BLaER1 (cell line): ENCODE measurements around the gene AP4M1.

ENCODE experiments used
- H3K27ac ChIP-seq: shearing (Covaris generic); formaldehyde crosslinking; 2 replicates; pipeline ENCODE4 v1.8.1; 2022
- H3K27me3 ChIP-seq: shearing (Covaris generic); formaldehyde crosslinking; 2 replicates; pipeline ENCODE4 v1.8.1; 2022
- H3K36me3 ChIP-seq: shearing (Covaris generic); formaldehyde crosslinking; 2 replicates; pipeline ENCODE4 v1.8.1; 2022
- H3K4me1 ChIP-seq: shearing (Covaris generic); formaldehyde crosslinking; 2 replicates; pipeline ENCODE4 v1.8.1; 2022
- H3K4me2 ChIP-seq: shearing (Covaris generic); formaldehyde crosslinking; 2 replicates; pipeline ENCODE4 v1.8.1; 2022
- H3K4me3 ChIP-seq: shearing (Covaris generic); formaldehyde crosslinking; 2 replicates; pipeline ENCODE4 v1.8.1; 2022
- H3K9ac ChIP-seq: shearing (Covaris generic); formaldehyde crosslinking; 2 replicates; pipeline ENCODE4 v1.8.1; 2022
- H3K9me3 ChIP-seq: shearing (Covaris generic); formaldehyde crosslinking; 2 replicates; pipeline ENCODE4 v1.8.1; 2022
- H4K20me1 ChIP-seq: shearing (Covaris generic); formaldehyde crosslinking; 2 replicates; pipeline ENCODE4 v1.8.1; 2022
- Cebpa-rat ChIP-seq: shearing (Covaris generic); IDR thresholded peaks from 2 replicates; pipeline ENCODE4 v1.8.1; 2022

AP4M1 gene

DNA sequence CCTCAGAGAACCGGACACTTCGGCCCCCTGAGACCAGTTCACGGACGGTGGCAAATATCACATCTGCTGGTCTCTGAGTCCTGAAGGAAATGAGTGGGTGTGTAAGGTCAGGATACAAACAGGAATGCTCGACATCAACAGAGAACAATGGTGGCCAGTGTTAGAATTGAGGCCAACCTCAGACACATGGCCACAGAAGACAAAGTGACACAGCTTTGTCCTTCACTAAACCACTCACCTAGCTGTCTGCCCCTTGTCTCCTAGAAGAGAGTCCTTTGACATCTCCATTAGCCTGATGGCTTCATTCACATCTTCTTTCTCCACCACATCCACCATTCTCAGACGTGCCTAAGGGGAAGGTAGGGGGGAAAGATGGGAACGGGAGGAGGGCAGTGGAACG, 8.4 kb upstream of the AP4M1 start:
- Histone ChIP-seq H3K9ac (no peak overlapping the region), H3K27me3 (no peaks in the 10 kb centered on the region), H3K4me1 (peaks cover 51% of the 10 kb centered on the region), H3K4me3 (no peak overlapping the region), H3K4me2 (no peak overlapping the region), H3K36me3 (peaks cover 82% of the 10 kb centered on the region), H3K9me3 (no peaks in the 10 kb centered on the region), H3K27ac (no peak overlapping the region), H4K20me1 (peaks cover 75% of the 10 kb centered on the region)
- TF ChIP-seq Cebpa-rat, result no peak

DNA sequence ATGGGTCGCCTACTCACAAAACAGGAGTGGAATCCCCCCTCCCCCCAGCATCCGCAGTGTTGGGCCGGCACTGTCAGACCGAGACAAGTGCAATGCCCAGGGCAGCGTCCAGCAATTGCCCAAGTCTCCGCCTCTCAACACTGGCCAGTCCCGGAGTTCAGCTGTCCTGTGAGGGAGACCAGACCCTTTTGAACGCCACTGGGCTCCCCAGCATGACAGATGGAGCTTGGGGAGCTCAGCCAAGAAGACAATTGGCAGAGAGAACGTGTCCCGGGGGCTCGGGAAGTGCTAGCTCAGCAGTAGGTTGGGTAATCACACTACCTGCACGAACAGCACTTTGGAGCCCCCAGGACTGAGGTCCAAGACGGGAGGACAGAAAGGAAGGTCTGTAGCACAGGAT, 7.9 kb upstream of the AP4M1 start:
- peak overlapping the region; percentile 28; the same call in 1 of the 2 replicates for H3K9ac ChIP-seq
- TF ChIP-seq Cebpa-rat, result no peak
- H3K27ac ChIP-seq, result no peak overlapping the region
- H3K9me3 ChIP-seq, result no peaks in the 10 kb centered on the region
- H3K4me3 ChIP-seq, result no peak overlapping the region
- peaks cover 87% of the 10 kb centered on the region for H3K36me3 ChIP-seq
- no peaks in the 10 kb centered on the region for H3K27me3 ChIP-seq
- peaks cover 79% of the 10 kb centered on the region for H4K20me1 ChIP-seq
- H3K4me2 ChIP-seq, result no peak overlapping the region
- H3K4me1 ChIP-seq, result peaks cover 51% of the 10 kb centered on the region

DNA sequence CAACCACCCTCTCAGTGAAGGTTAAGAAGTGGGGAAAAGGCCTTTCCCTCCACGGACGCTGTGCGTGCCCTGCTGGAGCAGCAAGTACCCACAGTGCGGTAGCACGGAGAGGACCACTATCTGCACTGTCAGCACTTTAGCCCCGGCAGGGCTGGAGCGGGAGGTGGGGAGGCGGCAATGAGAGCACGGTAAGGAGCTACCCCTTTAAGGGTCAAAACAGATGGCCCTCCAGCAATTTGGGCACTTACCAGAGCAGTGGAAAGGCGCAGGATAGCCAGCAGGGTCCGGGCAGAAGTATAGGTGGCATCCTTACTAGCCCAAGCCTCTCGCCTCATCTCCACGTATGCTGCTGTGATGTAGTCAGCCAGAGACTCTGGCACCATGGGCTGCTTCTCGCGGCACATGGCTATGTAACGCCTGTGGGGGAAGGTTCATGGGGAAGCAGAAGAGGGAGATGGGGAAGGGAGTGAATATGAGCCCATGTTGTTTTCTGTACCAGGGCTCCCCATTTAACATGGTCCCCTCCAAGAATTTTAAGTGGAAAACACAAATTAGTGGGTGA, 7.4 kb upstream of the AP4M1 start:
- no peaks in the 10 kb centered on the region for H3K27me3 ChIP-seq
- peaks cover 54% of the 10 kb centered on the region for H3K4me1 ChIP-seq
- H3K4me3 ChIP-seq, result no peak overlapping the region
- H3K9me3 ChIP-seq, result no peaks in the 10 kb centered on the region
- no peak overlapping the region for H3K4me2 ChIP-seq
- H3K36me3 ChIP-seq, result peaks cover 92% of the 10 kb centered on the region
- TF ChIP-seq Cebpa-rat, result no peak
- H3K9ac ChIP-seq, result peak overlapping the region; percentile 28; the same call in 1 of the 2 replicates
- peaks cover 82% of the 10 kb centered on the region for H4K20me1 ChIP-seq
- H3K27ac ChIP-seq, result no peak overlapping the region

DNA sequence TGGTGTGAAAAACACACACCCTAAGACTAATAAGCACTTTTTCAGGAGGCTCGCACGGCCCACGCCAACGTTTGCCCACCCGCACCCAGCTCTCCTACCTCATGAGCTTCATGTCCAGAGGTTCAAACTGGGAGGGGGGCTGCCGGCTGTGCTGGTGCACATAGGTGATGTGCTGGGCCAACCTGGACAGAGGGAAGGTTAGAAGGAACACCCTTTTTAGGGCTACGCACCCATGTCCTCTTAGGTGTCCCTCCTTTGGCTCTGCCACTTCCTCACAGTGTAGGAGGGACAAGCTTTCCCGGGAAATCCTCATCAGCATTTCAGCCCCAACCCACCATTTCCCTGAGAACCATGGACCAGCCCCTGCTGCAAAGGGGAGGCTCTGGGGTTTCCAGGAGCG, 6.2 kb upstream of the AP4M1 start:
- Histone ChIP-seq H3K4me3 (no peak overlapping the region), H3K27ac (no peak overlapping the region), H3K4me1 (peaks cover 52% of the 10 kb centered on the region), H3K36me3 (peaks cover 97% of the 10 kb centered on the region), H3K4me2 (no peak overlapping the region), H3K9me3 (no peaks in the 10 kb centered on the region), H3K9ac (peak overlapping the region; percentile 59; the same call in 1 of the 2 replicates), H3K27me3 (no peaks in the 10 kb centered on the region), H4K20me1 (peaks cover 95% of the 10 kb centered on the region)
- no peak for TF ChIP-seq Cebpa-rat

DNA sequence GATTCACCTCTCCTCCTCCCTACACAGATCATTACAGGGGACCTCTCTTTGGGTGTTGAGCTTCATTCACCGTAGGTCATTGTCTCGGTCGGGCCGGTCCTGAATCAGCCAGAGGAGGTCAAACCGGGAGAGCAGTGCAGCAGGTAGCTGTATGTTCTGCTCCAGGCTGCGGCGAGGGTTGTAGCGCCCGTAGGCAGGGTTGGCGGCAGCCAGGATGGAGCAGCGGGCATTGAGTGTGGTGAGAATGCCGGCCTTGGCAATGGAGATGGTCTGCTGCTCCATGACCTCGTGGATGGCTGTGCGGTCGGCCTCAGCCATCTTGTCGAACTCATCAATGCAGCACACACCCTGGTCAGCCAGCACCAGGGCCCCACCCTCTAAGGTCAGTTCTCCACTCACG, 5.7 kb upstream of the AP4M1 start:
- TF ChIP-seq Cebpa-rat, result no peak
- no peaks in the 10 kb centered on the region for H3K27me3 ChIP-seq
- H3K4me1 ChIP-seq, result peaks cover 48% of the 10 kb centered on the region
- no peaks in the 10 kb centered on the region for H3K9me3 ChIP-seq
- peak overlapping the region; percentile 59; the same call in 1 of the 2 replicates for H3K9ac ChIP-seq
- H3K27ac ChIP-seq, result no peak overlapping the region
- no peak overlapping the region for H3K4me2 ChIP-seq
- H4K20me1 ChIP-seq, result peaks cover 95% of the 10 kb centered on the region
- H3K36me3 ChIP-seq, result peaks cover 93% of the 10 kb centered on the region
- no peak overlapping the region for H3K4me3 ChIP-seq

DNA sequence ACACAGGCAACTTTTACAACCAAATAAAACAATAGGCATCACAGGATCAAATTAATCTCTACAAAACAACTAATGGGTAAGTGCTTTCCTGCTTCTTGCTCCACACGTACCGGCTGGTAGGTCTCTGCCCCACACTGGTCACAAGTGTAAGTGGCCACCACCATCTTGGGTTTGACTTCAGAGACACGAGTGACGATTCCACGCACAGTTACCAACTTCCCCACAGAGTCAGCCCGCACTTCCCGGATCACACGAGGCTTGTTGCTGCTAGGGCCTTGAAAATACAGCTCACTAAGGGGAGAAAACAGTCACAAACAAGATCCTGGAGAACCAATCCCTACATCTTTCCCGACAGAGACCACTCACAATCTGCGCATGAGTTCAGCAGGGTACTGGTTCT, 2.5 kb upstream of the AP4M1 start:
- peaks cover 63% of the 10 kb centered on the region for H4K20me1 ChIP-seq
- peaks cover 74% of the 10 kb centered on the region for H3K36me3 ChIP-seq
- peak overlapping the region; percentile 99 for H3K27ac ChIP-seq
- no peaks in the 10 kb centered on the region for H3K27me3 ChIP-seq
- no peaks in the 10 kb centered on the region for H3K9me3 ChIP-seq
- H3K4me1 ChIP-seq, result peaks cover 55% of the 10 kb centered on the region
- peak overlapping the region; percentile 99 for H3K9ac ChIP-seq
- TF ChIP-seq Cebpa-rat, result no peak
- peak overlapping the region; percentile 87 for H3K4me2 ChIP-seq
- H3K4me3 ChIP-seq, result peak overlapping the region; percentile 91

GRCh38 chr7:100099452-100099851, 2.0 kb upstream of the AP4M1 start:
- peaks cover 57% of the 10 kb centered on the region for H4K20me1 ChIP-seq
- H3K36me3 ChIP-seq, result peaks cover 74% of the 10 kb centered on the region
- peak overlapping the region; percentile 91 for H3K4me3 ChIP-seq
- no peak for TF ChIP-seq Cebpa-rat
- H3K4me1 ChIP-seq, result peaks cover 60% of the 10 kb centered on the region
- peak overlapping the region; percentile 99 for H3K27ac ChIP-seq
- no peaks in the 10 kb centered on the region for H3K27me3 ChIP-seq
- H3K4me2 ChIP-seq, result peak overlapping the region; percentile 87
- H3K9ac ChIP-seq, result peak overlapping the region; percentile 99
- no peaks in the 10 kb centered on the region for H3K9me3 ChIP-seq

DNA sequence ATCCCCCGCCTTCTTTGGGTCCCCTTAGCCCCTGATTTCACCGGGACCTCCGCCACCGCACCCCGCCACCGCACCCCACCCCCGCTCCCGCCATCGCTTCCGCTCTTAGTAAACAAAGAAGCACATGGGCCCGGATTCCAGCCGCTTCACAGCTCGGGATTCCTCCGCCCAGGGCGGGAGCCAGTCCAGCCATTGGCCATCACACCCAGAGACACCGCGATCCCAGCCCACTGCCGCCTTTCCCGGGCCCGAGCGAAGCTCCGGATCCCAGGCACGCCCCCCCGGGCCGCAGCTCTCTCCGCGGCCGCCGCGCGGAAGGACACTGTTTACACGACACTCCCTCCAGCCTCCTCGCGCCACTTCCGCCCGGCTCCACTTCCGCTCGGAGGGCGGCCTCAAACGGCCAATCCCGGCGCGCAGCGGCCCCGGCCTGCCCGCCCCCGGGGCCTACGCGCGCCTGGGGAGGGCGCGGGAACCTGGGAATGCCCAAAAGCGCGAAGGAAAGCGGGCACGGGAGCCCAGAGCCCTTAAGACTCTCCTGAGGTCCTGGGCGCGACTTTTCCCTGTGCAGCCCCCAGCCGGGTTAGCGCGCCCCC, 925 bp upstream of the AP4M1 start:
- H4K20me1 ChIP-seq, result peaks cover 47% of the 10 kb centered on the region
- TF ChIP-seq Cebpa-rat, result no peak
- peak overlapping the region; percentile 91 for H3K4me3 ChIP-seq
- H3K4me2 ChIP-seq, result peak overlapping the region; percentile 87
- peak overlapping the region; percentile 99 for H3K9ac ChIP-seq
- peaks cover 74% of the 10 kb centered on the region for H3K36me3 ChIP-seq
- H3K9me3 ChIP-seq, result no peaks in the 10 kb centered on the region
- H3K27ac ChIP-seq, result peak overlapping the region; percentile 99
- H3K27me3 ChIP-seq, result no peaks in the 10 kb centered on the region
- H3K4me1 ChIP-seq, result peaks cover 63% of the 10 kb centered on the region

DNA sequence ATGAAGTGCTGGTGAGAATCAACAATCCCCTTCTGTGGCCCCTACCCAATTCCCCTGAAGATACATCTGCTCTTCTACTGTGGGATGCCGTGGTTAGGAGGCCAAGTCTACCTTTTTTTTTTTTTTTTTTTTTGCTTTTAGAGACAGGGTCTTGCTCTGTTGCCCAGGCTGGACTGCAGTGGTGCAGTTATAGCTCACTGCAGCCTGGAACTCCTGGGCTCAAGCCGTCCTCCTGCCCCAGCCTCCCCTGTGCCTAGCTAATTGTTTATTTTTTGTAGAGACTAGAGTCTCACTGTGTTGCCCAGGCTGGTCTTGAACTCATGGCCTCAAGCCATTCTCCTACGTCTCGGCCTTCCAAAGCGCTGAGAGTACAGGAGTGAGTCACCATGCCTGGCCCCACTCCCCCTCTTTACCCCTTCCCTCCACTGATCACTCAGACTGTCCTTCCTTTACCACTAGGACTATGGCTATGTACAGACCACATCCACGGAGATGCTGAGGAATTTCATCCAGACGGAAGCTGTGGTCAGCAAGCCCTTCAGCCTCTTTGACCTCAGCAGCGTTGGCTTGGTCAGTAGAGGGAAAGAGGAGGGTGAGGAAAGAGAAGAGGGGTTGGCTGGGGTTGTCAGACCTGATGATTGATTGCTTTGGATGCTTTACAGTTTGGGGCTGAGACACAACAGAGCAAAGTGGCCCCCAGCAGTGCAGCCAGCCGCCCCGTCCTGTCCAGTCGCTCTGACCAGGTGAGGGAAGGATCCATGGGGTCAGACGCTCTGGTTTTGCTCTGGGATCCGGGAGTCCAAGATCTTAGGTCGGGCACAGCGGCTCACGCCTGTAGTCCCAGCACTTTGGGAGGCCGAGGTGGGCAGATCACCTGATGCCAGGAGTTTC, 1.8 kb downstream of the AP4M1 start:
- H3K9me3 ChIP-seq, result no peaks in the 10 kb centered on the region
- peak overlapping the region; percentile 99 for H3K9ac ChIP-seq
- H3K27me3 ChIP-seq, result no peaks in the 10 kb centered on the region
- H3K36me3 ChIP-seq, result peaks cover 74% of the 10 kb centered on the region
- H3K4me2 ChIP-seq, result peak overlapping the region; percentile 87
- TF ChIP-seq Cebpa-rat, result no peak
- peak overlapping the region; percentile 99; the same call in 1 of the 2 replicates for H3K27ac ChIP-seq
- H3K4me3 ChIP-seq, result 0 out of 2 replicates have a peak overlapping the region, but pooled peaks have one; percentile 91
- H4K20me1 ChIP-seq, result peaks cover 20% of the 10 kb centered on the region
- H3K4me1 ChIP-seq, result peaks cover 46% of the 10 kb centered on the region

- TF ChIP-seq Cebpa-rat, result no peak
Measured at GRCh38 chr7:100105534-100105933, 4.1 kb downstream of the AP4M1 start.

More at GRCh38 chr7:100105534-100105933, 4.1 kb downstream of the AP4M1 start:
- H4K20me1 ChIP-seq, result no peaks in the 10 kb centered on the region
- H3K27ac ChIP-seq, result no peak overlapping the region
- no peak overlapping the region for H3K4me3 ChIP-seq
- H3K9me3 ChIP-seq, result no peaks in the 10 kb centered on the region
- H3K36me3 ChIP-seq, result peaks cover 79% of the 10 kb centered on the region
- H3K27me3 ChIP-seq, result no peaks in the 10 kb centered on the region
- H3K9ac ChIP-seq, result no peak overlapping the region
- peaks cover 29% of the 10 kb centered on the region for H3K4me1 ChIP-seq
- no peak overlapping the region for H3K4me2 ChIP-seq
